ENCODE measurements around the gene PEPD. TPM values are rescaled to one million over a fixed set of nuclear protein-coding genes. Genes with fewer than 3 reads are reported as not detected.

PEPD gene
- total RNA-seq, 1 donor from 2014 or later: 49.7 TPM

DNA sequence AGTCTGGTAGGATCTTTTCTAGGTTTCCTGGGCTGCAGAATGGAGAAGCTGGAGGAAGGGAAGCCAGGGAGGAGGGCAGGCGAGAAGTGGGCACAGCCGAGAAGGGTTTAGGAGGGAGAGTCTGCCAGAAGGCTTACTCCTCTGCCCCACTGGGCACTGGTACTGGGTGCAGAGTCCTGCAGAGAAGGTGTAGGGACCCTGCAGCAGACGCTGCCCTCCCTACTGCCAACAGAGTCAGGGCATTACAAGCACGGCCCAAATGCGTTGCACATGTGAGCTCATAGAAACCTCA is 726 bp upstream of the PEPD start:
- TF ChIP-seq, protein P1, sequence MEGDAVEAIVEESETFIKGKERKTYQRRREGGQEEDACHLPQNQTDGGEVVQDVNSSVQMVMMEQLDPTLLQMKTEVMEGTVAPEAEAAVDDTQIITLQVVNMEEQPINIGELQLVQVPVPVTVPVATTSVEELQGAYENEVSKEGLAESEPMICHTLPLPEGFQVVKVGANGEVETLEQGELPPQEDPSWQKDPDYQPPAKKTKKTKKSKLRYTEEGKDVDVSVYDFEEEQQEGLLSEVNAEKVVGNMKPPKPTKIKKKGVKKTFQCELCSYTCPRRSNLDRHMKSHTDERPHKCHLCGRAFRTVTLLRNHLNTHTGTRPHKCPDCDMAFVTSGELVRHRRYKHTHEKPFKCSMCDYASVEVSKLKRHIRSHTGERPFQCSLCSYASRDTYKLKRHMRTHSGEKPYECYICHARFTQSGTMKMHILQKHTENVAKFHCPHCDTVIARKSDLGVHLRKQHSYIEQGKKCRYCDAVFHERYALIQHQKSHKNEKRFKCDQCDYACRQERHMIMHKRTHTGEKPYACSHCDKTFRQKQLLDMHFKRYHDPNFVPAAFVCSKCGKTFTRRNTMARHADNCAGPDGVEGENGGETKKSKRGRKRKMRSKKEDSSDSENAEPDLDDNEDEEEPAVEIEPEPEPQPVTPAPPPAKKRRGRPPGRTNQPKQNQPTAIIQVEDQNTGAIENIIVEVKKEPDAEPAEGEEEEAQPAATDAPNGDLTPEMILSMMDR (IDR thresholded peaks at IDR 0.05; ENCODE audit: unreplicated experiment): no peak
- Mint-ChIP-seq H3K4me1 (peaks cover 29% of the 10 kb centered on the region), H3K27ac (no peak overlapping the region), H3K36me3 (no peaks in the 10 kb centered on the region), H3K27me3 (ENCODE audit: low read depth) (peaks cover 23% of the 10 kb centered on the region), H3K4me3 (peak overlapping the region; percentile 85), H3K9me3 (no peaks in the 10 kb centered on the region)
- no peak for DNase-seq (ENCODE audit: low spot score in 2 of 2, unreplicated experiment in 2 of 2)

DNA sequence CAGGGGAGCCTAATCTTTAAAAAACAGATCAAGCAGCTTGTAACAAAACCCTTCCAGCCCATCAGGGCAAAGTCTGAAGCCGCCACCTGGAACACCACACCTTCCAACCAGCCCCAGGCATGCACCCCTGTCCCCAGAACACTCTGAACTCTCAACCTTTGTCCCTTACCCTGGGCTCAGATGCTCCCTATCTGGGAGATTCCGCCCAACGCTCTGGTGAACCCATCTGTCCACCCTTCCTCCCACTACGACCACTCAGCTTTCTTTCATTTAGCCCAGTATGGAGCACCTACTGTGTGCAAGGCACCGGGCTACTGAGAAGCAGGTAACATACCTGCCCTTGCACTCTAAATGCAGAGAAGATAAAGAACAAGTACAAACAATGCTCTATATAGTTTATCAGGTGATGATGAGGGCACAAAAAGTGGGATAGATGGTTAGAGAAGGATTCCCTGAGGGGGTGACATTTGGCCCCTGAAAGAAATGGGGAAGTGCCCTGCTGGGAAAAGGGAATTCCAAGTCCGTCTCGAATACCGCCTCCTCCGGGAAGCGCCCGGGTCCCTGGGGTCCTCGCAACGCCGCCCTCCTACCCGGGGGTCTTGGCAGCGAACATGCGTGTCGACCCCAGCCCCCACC is 629 bp downstream of the PEPD start:
- Mint-ChIP-seq H3K4me1 (peaks cover 29% of the 10 kb centered on the region), H3K9me3 (no peaks in the 10 kb centered on the region), H3K4me3 (peak overlapping the region; percentile 85), H3K36me3 (no peaks in the 10 kb centered on the region), H3K27ac (peak overlapping the region; percentile 52), H3K27me3 (ENCODE audit: low read depth) (peaks cover 12% of the 10 kb centered on the region)
- TF ChIP-seq, protein P1 (IDR thresholded peaks at IDR 0.05; ENCODE audit: unreplicated experiment): no peak
- no peak for DNase-seq (ENCODE audit: low spot score in 2 of 2, unreplicated experiment in 2 of 2)

DNA sequence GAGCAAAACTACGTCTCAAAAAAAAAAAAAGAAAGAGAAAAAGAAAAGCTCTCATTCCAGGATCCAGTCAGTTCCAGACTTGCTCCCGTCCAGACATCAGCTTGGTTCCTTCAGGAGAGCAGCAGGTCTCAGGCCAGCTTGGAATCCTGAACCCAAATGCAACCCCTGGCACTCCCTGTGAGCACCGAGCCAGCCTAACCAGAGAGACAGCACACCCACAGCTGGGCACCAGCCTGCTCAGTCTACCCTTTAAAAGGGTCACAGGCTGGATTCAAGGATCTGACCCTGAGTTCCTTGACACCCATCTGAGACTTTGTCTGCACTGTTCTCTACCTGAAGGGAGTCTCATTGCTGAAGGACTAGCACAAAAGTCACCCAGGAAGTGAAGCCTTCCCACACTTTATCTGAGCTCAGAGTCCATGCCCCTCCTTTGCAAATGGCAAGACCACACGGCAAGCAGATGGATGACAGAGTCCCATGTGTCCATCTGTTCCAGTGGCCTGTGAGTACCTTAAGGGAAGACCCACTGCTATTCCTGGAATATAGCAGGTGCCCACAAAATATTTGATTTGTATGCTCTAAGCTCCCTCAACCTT is 1.4 kb downstream of the PEPD start:
- Mint-ChIP-seq H3K27me3 (ENCODE audit: low read depth) (peaks cover 7% of the 10 kb centered on the region), H3K9me3 (no peaks in the 10 kb centered on the region), H3K27ac (no peak overlapping the region), H3K36me3 (no peaks in the 10 kb centered on the region), H3K4me3 (peak overlapping the region; percentile 85), H3K4me1 (peaks cover 29% of the 10 kb centered on the region)
- TF ChIP-seq, protein P1 (IDR thresholded peaks at IDR 0.05; ENCODE audit: unreplicated experiment): no peak
- DNase-seq (ENCODE audit: low spot score in 2 of 2, unreplicated experiment in 2 of 2): no peak

DNA sequence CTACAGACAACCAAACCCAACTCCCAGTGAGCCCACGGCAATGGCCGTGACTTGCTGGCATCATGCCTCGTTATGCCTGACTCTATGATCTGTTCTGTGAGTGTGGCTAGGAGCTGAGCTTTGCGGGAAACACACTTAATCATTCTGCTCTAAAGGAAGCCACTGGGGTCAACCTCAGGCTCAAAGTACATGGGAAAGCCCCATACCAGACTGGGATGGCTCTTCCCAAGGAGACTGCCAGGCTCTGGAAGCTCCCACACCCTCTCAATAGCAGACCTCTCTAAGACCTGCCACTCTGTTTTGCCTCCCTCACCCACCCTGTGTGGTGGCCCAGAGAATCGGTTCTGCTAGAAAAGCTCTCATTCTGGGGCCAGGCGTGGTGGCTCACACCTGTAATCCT is 2.2 kb downstream of the PEPD start:
- peak overlapping the region; percentile 44 for H3K4me3 Mint-ChIP-seq
- TF ChIP-seq, protein P1 (IDR thresholded peaks at IDR 0.05; ENCODE audit: unreplicated experiment): no peak
- no peak for DNase-seq (ENCODE audit: low spot score in 2 of 2, unreplicated experiment in 2 of 2)
- H3K9me3 Mint-ChIP-seq: no peaks in the 10 kb centered on the region
- peaks cover 29% of the 10 kb centered on the region for H3K4me1 Mint-ChIP-seq
- peaks cover 2% of the 10 kb centered on the region for H3K27me3 Mint-ChIP-seq (ENCODE audit: low read depth)
- H3K36me3 Mint-ChIP-seq: no peaks in the 10 kb centered on the region
- H3K27ac Mint-ChIP-seq: no peak overlapping the region

DNA sequence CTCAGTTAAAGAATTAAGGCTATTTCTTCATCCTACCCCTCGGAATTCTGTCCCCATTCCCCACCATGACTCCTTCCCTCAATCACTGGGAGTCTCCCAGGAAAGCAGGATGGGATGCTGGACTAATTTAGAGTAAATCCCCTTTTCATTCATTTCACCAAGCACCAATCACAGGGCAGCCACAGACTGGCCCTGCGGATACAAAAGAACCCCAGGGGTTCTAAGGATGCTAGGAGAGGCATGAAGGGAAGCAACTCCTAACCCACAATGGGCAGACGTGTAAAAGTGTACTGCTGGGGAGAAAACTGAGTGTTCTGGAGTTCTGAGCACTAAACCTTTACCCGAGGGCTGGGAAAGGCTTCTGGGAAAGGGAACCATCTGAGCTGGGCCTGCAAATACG is 3.0 kb downstream of the PEPD start:
- no peak for DNase-seq (ENCODE audit: low spot score in 2 of 2, unreplicated experiment in 2 of 2)
- Mint-ChIP-seq H3K4me3 (no peak overlapping the region), H3K36me3 (no peaks in the 10 kb centered on the region), H3K9me3 (no peaks in the 10 kb centered on the region), H3K27me3 (ENCODE audit: low read depth) (no peaks in the 10 kb centered on the region), H3K27ac (no peak overlapping the region), H3K4me1 (peaks cover 26% of the 10 kb centered on the region)
- TF ChIP-seq, protein P1 (IDR thresholded peaks at IDR 0.05; ENCODE audit: unreplicated experiment): no peak
